Activated CD8-positive, alpha-beta memory T cell treated with anti-CD3 and anti-CD28 coated beads, Interleukin-2, amount 50 U/mL, for 48 hours (primary cell): Measurements from ENCODE around the gene INTS1.

Experiments used
- DNase-seq: peaks from one replicate; pipeline ENCODE4 v3.0.0-alpha.2; 2020

The INTS1 gene, protein sequence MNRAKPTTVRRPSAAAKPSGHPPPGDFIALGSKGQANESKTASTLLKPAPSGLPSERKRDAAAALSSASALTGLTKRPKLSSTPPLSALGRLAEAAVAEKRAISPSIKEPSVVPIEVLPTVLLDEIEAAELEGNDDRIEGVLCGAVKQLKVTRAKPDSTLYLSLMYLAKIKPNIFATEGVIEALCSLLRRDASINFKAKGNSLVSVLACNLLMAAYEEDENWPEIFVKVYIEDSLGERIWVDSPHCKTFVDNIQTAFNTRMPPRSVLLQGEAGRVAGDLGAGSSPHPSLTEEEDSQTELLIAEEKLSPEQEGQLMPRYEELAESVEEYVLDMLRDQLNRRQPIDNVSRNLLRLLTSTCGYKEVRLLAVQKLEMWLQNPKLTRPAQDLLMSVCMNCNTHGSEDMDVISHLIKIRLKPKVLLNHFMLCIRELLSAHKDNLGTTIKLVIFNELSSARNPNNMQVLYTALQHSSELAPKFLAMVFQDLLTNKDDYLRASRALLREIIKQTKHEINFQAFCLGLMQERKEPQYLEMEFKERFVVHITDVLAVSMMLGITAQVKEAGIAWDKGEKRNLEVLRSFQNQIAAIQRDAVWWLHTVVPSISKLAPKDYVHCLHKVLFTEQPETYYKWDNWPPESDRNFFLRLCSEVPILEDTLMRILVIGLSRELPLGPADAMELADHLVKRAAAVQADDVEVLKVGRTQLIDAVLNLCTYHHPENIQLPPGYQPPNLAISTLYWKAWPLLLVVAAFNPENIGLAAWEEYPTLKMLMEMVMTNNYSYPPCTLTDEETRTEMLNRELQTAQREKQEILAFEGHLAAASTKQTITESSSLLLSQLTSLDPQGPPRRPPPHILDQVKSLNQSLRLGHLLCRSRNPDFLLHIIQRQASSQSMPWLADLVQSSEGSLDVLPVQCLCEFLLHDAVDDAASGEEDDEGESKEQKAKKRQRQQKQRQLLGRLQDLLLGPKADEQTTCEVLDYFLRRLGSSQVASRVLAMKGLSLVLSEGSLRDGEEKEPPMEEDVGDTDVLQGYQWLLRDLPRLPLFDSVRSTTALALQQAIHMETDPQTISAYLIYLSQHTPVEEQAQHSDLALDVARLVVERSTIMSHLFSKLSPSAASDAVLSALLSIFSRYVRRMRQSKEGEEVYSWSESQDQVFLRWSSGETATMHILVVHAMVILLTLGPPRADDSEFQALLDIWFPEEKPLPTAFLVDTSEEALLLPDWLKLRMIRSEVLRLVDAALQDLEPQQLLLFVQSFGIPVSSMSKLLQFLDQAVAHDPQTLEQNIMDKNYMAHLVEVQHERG (N-terminal part only)

DNA sequence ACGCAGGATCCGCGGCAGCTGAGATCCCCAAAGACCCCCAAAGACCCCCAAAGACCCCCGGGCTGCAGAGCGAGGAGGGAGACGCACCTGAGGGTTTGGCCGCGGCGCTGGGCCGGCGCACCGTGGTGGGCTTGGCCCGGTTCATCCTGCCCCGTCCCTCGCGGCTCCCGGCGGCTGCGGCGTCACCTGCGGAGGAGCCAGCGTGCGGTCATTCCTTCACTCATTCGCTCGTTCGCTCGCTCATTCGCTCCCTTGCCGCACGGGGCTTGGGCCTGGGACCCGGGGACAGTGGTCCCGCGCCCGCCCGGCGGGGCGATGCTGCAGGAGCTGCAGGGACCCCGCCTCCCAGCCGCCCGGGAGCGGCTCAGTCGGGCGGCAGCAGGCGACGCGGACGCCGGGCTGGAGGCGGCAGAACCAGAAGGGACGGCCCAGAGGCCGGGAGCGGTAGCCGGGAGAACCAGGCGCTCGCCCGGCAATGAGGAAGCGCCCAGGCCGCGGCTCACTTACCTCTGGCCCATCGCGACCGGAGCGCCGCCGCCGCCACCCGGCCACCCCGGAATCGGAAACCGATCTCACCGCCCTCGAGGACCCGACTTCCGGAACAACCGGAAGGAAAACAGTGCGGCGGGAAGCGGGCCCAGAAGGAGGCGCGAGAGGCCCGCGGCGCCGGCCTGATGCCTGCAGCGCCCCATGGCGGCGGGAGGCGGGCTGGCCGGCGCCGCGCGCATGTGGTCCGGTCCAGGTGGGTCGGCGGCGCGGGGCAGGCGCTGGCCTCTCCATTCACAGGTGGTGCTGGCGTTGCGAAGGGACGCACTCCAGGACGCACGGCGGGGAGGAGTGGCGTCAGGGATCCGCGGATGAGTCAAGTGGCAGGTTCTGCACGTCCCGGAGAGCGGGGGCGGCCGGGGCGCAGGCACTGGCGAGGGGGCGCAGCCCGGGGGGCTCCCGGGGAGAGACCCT lies at the start of gene INTS1:
INTS1 (minus strand) TSS at position 574 of the 960 bp plus-strand sequence; CDS start at position 145, 429 bp downstream.
- peak; percentile 94 for DNase-seq

DNA sequence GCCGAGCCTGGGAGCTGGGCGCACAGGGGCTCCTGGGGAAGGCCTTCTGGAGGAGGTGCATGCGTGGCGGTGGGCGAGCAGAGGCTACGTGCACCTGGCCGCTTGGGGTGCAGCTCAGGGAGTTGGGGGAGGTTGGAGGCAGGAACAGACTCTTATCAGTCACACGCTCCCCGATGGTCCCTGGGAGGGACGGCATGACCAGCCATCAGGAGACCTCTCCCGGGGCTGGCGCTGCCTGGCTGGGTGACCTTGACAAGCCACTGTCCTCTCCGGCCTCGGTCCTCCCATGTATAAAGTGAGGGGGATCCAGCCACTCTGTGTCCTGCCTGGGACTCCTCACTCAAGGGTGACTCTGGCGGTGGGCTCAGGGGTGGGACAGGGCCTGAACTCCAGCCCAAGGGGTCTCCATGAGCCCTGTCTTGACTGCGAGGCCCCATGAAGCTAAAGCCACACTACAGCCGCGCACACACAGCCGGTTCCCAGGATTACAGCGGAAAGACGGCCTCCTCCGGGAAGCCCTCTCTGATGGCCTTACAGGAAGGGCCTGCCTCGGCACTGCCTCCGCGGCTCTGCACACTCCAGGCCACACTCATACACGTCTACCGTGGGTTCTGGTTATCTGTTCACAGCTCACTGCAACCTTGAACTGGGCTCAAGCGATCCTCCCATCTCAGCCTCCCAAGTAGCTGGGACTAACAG lies 49.5 kb upstream of the INTS1 start:
- no peak for DNase-seq

DNA sequence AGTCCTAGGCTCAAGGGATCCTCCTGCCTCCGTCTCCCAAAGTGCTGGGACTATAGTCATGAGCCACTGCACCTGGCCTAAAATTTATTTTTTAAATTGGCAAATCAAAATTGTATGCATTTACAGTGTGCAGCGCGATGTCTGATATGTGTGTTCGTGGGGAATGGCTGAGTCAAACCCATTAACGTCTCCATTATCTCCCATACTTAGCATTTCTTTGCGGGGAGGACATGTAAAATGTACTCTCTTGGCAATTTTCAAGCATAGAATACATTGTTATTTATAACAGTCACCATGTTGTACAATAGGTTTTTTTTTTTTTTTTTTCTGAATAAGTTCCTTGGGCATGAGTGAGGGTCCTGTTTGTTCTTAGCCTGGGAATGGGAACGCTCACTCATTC lies 48.0 kb upstream of the INTS1 start:
- no peak for DNase-seq

DNA sequence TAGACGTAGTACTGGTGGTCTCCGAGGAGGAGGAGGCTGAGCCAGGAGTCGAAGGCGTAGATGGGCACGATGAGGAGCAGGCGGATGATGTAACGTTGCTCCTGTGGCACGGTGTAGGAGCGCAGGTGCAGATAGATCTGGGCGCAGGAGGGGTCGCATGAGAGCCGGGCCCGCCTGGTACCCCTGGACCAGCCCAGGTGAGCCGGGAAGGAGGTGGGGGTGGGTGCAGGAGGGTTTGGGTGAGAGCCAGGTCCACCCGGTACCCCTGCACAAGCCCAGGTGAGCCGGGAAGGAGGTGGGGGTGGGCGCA lies 46.6 kb upstream of the INTS1 start:
- no peak for DNase-seq

DNA sequence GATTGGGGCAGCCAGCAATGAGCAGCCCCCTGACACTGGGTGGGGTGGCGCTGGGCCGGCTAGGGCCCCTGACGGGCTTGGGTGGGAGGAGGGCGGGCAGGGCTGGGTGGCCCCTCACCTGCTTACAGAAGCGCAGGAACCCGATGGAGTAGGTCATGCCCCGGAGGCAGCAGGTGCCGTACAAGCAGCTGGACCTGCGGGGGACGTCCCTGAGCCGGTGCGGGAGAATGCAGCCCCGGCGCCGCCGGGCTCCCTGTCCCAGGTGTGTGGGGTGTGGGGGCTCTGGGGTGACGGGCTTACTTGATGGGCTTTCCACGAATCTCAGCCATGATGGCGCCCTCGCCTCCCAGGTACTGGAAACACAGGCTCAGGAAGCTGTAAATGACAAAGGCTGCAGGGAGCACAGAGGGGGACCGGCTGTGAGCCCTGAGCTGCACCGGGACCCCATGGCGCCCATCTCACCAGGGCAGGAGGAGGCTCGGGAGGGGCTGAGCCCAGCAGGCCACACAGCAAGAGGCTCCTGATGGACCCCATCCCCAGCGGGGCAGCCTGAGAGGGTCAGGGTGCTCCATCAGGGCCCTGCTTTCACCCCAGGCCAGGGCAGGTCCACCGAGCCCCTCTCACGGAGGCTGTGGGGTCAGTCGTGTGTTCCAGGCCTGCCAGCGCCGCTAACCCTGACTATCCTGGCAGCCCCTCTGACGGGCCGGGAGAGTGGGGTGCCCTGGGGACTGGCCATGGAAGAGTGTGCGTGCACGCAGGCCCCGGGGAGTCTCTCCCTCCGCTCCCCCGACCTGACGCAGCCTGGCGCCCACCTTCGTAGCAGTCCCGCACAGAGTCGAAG lies 46.0 kb upstream of the INTS1 start:
- DNase-seq: no peak

DNA sequence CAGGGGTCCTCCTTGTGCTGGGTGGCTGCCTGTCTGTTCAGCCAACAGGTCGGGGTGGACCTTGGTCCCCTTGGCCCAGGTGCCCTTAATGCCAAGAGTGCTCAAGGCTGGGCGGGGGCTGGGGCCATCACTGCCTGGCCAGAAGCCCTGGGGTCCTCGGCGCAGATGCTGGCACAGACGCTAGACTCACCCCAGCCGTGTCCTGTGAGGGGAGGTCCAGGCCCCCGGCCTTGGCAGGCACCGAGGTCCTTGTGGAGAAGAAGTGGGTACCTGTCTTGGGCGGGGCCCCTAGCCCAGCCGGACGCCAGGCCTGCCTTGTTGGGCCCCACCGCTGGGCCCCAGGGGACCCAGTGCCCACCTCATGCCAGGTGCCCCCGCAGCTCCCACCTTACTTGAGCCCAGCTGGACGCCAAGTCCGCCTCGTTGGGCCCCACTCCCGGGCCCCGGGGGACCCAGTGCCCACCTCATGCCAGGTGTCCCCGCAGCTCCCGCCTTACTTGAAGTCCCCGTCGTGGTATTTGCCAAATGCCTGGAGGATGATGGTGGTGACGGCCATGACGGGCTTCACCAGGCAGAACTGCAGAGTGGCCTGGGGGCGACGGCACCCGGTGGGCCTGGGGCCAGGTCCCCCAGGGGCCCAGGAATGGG lies 45.3 kb upstream of the INTS1 start:
- DNase-seq: no peak

DNA sequence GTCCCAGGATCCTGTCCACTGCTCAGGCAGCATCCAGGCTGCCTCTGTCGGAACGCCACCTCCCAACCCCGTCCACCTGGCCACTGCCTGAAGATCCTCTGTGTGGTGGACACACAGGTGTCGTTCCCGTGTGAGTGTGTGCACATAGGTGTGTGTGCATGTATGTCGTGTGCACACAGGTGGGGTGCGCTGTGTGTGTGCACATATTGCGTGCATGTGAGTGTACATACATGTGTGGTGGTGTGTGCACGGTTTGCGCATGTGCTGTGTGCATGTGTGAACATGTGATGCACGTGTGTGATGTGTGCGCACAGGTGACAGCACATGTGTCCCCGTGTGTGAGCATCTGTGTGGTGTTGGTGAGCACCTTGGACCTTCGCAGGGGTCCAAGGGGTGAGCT lies 44.8 kb upstream of the INTS1 start:
- no peak for DNase-seq

DNA sequence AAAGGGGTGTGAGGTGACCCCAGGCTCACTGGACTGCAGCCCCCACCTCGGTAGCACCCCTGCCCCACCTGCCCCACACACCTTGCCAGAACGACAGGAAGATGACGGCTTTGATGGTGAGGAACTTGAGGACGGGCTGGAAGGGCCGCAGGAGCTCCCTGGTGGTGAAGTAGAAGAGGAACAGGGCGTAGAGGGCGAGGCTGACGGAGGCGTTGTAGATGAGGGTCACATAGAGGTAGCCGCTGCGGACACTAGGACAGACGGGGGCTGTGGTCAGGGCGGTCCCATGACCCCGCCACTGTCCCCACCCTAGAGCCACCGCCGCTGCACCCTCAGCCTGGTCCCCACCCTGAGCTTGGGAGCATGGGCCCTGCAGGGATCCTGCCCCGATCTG lies 44.2 kb upstream of the INTS1 start:
- no peak for DNase-seq

DNA sequence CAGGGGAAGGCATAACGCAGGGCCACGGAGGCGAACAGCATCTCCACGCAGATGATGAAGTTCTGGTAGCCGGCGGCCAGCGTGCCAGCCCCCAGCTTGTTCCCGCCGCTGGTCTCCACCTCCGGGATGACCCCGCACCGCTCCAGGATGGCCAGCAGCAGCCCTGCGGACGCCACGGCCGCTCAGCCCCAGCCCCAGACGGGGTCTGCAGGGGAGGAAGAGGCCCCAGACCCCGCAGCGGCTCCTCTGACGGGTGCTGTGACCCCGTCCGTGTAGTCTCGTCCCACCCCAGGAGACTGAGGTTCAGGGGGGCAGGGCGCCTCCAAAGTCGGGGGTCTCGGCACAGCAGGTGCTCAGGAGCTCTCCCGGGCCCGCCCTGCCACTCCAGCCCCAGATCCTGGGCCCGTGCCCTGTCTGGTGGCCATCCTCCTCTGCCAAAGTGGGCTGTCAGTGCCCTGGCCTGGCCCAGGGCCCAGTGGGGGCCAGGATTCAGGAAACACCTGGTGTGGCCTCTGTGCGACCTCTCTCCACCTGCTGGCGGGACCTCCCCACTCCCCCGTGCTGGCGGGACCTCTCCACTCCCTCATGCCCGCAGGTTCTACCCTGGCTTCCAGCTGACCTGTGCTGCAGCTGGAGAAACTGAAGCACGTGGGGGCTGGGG lies 43.7 kb upstream of the INTS1 start:
- no peak for DNase-seq

DNA sequence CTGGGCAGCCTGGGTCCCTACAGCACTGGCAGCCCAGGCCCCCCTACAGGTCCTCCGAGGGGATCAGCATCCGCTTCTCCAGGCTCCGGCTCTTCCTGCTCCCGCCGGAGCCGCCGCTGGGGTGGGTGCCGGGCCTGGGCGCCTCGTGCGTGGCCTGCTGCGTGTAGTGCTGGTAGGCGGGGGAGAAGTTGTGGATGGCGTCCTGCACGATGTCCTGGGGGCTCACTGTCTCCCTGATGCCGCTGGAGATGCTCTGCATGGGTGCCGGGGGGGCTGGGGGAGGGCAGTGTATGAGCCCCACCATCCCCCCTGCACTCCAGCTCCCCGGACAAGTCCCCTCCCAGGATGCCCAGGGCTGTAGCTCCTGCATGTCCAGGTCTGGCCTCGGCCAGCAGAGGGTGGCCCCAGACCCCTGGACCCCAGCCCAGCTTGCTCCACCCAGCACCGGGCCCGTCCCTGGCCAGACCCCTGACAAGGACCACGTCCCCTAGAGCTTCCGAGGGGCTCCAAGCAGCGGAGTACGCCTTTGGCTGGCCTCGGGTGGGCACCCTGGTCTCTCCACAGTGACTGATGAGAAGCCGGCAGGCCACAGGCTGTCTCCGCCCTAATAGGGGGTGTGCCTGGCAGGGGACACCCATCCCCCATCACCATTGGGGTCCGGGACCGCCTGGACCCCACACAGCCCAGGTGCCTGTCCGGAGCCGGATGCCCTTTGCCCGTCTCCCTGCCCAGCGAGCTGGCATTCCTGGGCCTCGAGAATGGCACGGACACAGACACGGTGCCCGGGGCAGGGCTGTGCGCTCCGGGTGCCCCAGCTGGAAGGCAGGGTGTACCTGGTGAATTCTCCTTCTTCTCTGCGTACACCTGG lies 43.0 kb upstream of the INTS1 start:
- DNase-seq: no peak

DNA sequence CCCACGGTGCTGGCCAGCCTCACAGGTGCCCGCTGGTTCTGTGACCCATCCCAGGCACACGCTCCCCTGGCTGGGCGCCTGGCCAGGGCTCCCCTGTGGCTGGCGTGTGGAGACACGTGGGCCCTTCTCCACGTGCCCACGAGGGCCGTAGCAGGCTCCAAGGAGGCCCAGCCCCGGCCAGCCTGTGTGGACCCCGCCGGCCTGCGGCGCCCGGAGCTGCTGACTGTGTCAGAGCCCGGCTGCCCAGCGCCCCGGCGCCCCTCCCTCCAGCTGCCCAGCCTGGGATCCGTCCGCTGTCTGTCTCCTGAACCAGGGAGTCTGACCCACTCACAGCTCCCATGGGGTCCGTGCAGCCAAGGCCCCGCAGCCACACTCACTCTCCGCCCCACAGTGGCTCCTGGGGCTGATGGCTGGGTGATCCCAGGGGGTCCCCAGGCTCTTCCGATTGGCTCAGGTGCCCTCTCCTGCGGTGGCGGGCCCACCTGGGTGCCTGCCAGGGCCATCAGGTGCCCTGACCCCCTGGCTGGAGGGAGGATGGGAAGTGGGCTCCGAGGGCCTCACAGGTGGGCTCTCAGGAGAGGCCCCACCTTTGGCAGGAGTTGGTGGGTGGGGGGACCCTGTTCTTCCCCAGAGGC lies 42.2 kb upstream of the INTS1 start:
- DNase-seq: no peak

DNA sequence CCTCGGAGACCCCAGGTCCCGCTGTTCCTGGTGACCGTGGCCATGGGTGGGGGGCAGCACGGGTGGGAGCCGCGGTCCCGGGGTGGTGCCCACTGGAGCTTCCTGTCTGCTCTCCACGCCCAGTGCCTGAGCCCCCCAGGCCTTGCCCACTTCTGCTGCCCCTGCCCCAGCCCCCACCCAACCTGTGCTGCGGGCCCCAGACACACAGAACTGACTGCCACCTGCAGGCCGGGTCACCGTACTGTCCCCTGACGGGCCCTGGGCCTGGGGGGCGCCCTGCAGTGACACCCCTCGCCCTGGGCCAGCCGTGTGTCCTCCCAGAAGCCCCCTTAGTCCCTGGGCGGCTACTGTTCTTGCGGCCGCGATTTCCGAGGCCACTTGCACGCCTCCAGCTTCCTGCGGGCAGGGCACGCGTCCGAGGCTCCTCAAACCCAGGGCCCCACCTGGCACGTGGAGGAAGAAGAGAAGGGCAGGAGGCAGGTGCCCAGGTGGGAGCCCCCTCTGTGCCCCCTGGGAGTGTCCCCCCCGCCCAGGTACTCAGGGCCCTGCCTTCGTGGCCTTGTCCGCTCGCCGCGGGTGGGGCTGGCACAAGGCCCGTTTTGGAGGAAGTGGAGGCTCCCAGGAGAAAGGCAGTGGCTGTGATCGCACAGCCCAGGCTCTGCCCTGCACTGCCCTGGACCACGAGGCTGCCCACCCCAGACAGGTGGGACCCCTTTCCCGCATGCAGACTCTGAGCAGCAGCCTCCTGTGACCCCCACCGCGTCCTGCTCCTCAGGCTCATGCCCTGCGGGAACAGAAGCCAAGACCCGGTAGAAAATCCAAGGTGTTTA lies 41.4 kb upstream of the INTS1 start:
- no peak for DNase-seq

DNA sequence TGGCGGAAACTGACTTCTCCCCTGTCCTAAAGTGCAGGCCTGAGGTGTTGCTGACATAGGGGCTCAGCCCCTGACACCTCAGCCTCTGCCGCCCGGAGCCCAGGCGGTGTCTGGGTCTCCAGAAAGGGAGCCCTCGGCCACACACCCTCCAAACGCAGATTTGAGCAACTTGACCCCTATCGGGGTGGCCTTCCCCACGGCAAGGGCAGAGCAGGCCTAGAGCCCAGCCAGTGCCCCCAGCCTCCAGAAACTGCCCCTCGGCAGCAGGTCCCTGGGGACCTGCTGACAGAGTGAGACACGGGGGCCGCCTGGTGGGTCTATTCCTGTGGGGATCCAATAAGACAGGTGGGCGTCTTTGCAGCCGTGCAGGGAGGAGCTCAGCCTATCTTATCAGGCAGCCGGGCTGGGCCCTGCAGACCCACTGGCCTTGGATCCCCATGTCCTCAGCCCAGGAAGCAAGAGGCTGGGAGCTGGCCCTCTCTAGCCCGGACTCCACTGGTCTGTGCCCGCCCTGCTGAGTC lies 40.8 kb upstream of the INTS1 start:
- DNase-seq: no peak

DNA sequence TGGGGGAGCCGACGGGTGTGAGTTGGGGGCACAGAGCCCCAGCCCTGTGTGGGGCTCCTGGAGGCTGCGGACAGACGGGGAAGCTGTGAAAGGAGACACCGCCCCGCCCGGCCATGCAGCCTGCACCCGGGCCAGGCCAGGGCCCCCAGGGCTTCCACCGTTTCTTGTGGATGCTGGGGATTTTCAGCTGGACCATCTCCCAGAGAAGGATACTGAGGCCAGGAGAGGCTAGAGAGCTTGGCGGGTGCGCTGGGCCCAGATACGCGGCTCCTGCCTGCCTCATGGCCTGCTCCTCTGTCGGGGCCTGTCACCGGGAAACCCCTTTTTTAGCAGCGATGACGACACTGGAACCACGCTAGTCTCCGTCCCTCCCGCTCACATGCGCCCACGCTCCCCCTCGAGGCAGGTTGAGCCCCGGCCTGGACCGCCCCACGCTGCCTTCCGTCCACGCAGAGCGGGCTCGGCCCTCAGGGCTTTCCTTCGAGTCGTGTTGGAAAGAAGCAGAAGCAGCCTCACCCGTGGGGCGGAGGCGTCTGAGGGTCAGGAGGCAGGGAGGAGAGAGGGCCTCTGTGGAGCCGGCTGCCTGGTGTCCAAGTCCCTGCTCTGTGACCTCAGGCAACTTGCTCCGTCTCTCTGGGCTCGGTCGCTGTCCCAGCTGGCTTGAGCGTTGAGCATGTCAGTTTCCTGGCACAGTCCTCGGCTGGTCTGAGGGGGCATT lies 40.1 kb upstream of the INTS1 start:
- DNase-seq: no peak

DNA sequence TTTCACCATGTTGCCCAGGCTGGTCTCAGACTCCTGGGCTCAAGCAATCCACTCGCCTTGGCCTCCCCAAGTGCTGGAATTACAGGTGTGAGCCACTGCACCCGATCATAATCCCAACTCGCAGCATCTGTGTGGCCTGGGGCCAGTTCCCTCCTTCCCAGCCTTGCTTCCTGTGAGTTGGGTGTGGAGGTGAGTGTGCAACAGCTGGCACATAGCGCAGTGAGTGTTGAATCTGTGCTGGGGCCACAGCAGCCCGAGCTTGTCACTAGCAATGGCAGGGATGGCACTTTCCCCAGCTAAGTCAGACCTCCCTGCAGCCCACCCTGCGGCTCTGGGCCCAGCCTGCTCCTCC lies 39.6 kb upstream of the INTS1 start:
- no peak for DNase-seq
